ENCODE results near the gene ZDHHC24.
"Not testable (repeated sequence)": the region's sequence is repeated elsewhere in the genome, so short reads cannot be mapped to it uniquely, and the experiment has no call there.

ZDHHC24 gene

GRCh38 chr11:66564984-66565383 is 19.1 kb upstream of the ZDHHC24 start:
- DNase-seq, result no peak

- DNase-seq, result no peak
Observed at GRCh38 chr11:66564538-66564937, 18.7 kb upstream of the ZDHHC24 start.

- no peak for DNase-seq
Observed at GRCh38 chr11:66563832-66564231, 18.0 kb upstream of the ZDHHC24 start.

- no peak for DNase-seq
Observed at GRCh38 chr11:66562907-66563583, 17.2 kb upstream of the ZDHHC24 start.

- no peak for DNase-seq
Observed at GRCh38 chr11:66562275-66562674, 16.4 kb upstream of the ZDHHC24 start.

- no peak for DNase-seq
Observed at GRCh38 chr11:66561975-66562248, 16.1 kb upstream of the ZDHHC24 start.

GRCh38 chr11:66561178-66561974 is 15.5 kb upstream of the ZDHHC24 start:
- no peak for DNase-seq

GRCh38 chr11:66559866-66560676 is 14.2 kb upstream of the ZDHHC24 start:
- no peak for DNase-seq

GRCh38 chr11:66559142-66559865 is 13.5 kb upstream of the ZDHHC24 start:
- no peak for DNase-seq

- DNase-seq, result no peak
Observed at GRCh38 chr11:66557733-66558326, 12.0 kb upstream of the ZDHHC24 start.

- DNase-seq, result no peak
Observed at GRCh38 chr11:66556086-66556485, 10.2 kb upstream of the ZDHHC24 start.

- no peak for DNase-seq
Observed at GRCh38 chr11:66555416-66555815, 9.6 kb upstream of the ZDHHC24 start.

GRCh38 chr11:66554602-66555001 is 8.8 kb upstream of the ZDHHC24 start:
- DNase-seq, result no peak

GRCh38 chr11:66550887-66551286 is 5.0 kb upstream of the ZDHHC24 start:
- DNase-seq, result no peak

- DNase-seq, result no peak
Observed at GRCh38 chr11:66549696-66550095, 3.8 kb upstream of the ZDHHC24 start.

- DNase-seq, result no peak
Observed at GRCh38 chr11:66548774-66549630, 3.2 kb upstream of the ZDHHC24 start.

GRCh38 chr11:66548041-66548440 is 2.2 kb upstream of the ZDHHC24 start:
- no peak for DNase-seq

GRCh38 chr11:66547662-66548009 is 1.8 kb upstream of the ZDHHC24 start:
- DNase-seq, result no peak

GRCh38 chr11:66546966-66547661 is 1.3 kb upstream of the ZDHHC24 start:
- DNase-seq, result no peak

GRCh38 chr11:66546368-66546965 is 619 bp upstream of the ZDHHC24 start, which contains the start of gene ACTN3:
Gene ACTN3 (plus strand): TSS chr11:66546903. CDS start chr11:66546938, 35 bp downstream.
- DNase-seq, result peak; percentile 41

- not testable (repeated sequence) for DNase-seq
Observed at GRCh38 chr11:66544952-66545351, 896 bp downstream of the ZDHHC24 start.

Measured in fibroblast of skin of right quadriceps (primary cell).